ENCODE measurements around the gene EPO.

- TF ChIP-seq RAD21 (IDR thresholded peaks at IDR 0.05 in 1 of 2, conservative IDR thresholded peaks at IDR 0.05 in 1 of 2; ENCODE audit: low read depth in 2 of 2, low read length in 2 of 2) (no peak), POLR2AphosphoS5 (IDR thresholded peaks at IDR 0.05; ENCODE audit: low read depth, low read length) (no peak), CBX5 (IDR thresholded peaks at IDR 0.05; ENCODE audit: low read depth, low read length) (no peak), EZH2 (IDR thresholded peaks at IDR 0.05; ENCODE audit: low read depth, low read length, severe bottlenecking) (no peak), PHF8 (conservative IDR thresholded peaks at IDR 0.05; ENCODE audit: low read depth, low read length) (no peak), SP1 (IDR thresholded peaks at IDR 0.05; ENCODE audit: low read depth, low read length) (no peak), FOSL1 (IDR thresholded peaks at IDR 0.05; ENCODE audit: insufficient read depth, low read depth, low read length) (no peak), SUZ12 (IDR thresholded peaks at IDR 0.05; ENCODE audit: low read length) (no peak)
- TF ChIP-seq, protein P1, sequence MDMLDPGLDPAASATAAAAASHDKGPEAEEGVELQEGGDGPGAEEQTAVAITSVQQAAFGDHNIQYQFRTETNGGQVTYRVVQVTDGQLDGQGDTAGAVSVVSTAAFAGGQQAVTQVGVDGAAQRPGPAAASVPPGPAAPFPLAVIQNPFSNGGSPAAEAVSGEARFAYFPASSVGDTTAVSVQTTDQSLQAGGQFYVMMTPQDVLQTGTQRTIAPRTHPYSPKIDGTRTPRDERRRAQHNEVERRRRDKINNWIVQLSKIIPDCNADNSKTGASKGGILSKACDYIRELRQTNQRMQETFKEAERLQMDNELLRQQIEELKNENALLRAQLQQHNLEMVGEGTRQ (IDR thresholded peaks at IDR 0.05; ENCODE audit: low read length) = no peak
- TF ChIP-seq, protein P2, sequence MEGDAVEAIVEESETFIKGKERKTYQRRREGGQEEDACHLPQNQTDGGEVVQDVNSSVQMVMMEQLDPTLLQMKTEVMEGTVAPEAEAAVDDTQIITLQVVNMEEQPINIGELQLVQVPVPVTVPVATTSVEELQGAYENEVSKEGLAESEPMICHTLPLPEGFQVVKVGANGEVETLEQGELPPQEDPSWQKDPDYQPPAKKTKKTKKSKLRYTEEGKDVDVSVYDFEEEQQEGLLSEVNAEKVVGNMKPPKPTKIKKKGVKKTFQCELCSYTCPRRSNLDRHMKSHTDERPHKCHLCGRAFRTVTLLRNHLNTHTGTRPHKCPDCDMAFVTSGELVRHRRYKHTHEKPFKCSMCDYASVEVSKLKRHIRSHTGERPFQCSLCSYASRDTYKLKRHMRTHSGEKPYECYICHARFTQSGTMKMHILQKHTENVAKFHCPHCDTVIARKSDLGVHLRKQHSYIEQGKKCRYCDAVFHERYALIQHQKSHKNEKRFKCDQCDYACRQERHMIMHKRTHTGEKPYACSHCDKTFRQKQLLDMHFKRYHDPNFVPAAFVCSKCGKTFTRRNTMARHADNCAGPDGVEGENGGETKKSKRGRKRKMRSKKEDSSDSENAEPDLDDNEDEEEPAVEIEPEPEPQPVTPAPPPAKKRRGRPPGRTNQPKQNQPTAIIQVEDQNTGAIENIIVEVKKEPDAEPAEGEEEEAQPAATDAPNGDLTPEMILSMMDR (IDR thresholded peaks at IDR 0.05; ENCODE audit: control extremely low read depth in 1 of 3, insufficient read depth in 1 of 3, low read depth in 1 of 3, low read length in 3 of 3) = no peak
These were observed 26.8 kb upstream of the EPO start for GRCh38 chr7:100693312-100694097.

Measured in H1 (cell line).